ENCODE data around the gene TIMM8B.
"Not testable (repeated sequence)": the region's sequence is repeated elsewhere in the genome, so short reads cannot be mapped to it uniquely, and the experiment has no call there.

TIMM8B gene

GRCh38 chr11:112086422-112087191 lies at the start of gene TIMM8B, which contains the start of gene SDHD:
TIMM8B (minus strand) TSS chr11:112086756; CDS start chr11:112086723, 33 bp downstream.
SDHD (plus strand) TSS chr11:112086873; CDS start chr11:112086908, 35 bp downstream.
- peak; percentile 93 for DNase-seq (ENCODE audit: low spot score)
- FAIRE-seq, result peak; percentile 55

- DNase-seq (ENCODE audit: low spot score) (no peak), FAIRE-seq (no peak)
Observed at GRCh38 chr11:112134473-112134872, 47.9 kb upstream of the TIMM8B start.

- no peak for FAIRE-seq
- DNase-seq (ENCODE audit: low spot score), result no peak
Observed at GRCh38 chr11:112132737-112133136, 46.2 kb upstream of the TIMM8B start.

- FAIRE-seq (no peak), DNase-seq (ENCODE audit: low spot score) (no peak)
Observed at GRCh38 chr11:112129656-112130055, 43.1 kb upstream of the TIMM8B start.

GRCh38 chr11:112128483-112129121 lies 42.0 kb upstream of the TIMM8B start:
- FAIRE-seq (peak; percentile 87), DNase-seq (ENCODE audit: low spot score) (peak; percentile 71)

GRCh38 chr11:112127056-112127455 lies 40.5 kb upstream of the TIMM8B start:
- FAIRE-seq (no peak), DNase-seq (ENCODE audit: low spot score) (no peak)

- FAIRE-seq (no peak), DNase-seq (ENCODE audit: low spot score) (no peak)
Observed at GRCh38 chr11:112123129-112123528, 36.6 kb upstream of the TIMM8B start.

- FAIRE-seq (no peak), DNase-seq (ENCODE audit: low spot score) (no peak)
Observed at GRCh38 chr11:112121981-112122615, 35.5 kb upstream of the TIMM8B start.

- DNase-seq (ENCODE audit: low spot score) (no peak), FAIRE-seq (no peak)
Observed at GRCh38 chr11:112118176-112118575, 31.6 kb upstream of the TIMM8B start.

GRCh38 chr11:112115386-112115785 lies 28.8 kb upstream of the TIMM8B start:
- no peak for FAIRE-seq
- DNase-seq (ENCODE audit: low spot score), result no peak

- DNase-seq (ENCODE audit: low spot score) (no peak), FAIRE-seq (no peak)
Observed at GRCh38 chr11:112114460-112114859, 27.9 kb upstream of the TIMM8B start.

GRCh38 chr11:112113539-112114457 lies 27.2 kb upstream of the TIMM8B start:
- DNase-seq (ENCODE audit: low spot score), result peak; percentile 60
- peak; percentile 45 for FAIRE-seq

GRCh38 chr11:112106070-112106469 lies 19.5 kb upstream of the TIMM8B start:
- DNase-seq (ENCODE audit: low spot score), result peak; percentile 62
- peak; percentile 81 for FAIRE-seq

GRCh38 chr11:112103446-112103845 lies 16.9 kb upstream of the TIMM8B start:
- no peak for DNase-seq (ENCODE audit: low spot score)
- FAIRE-seq, result no peak

- no peak for FAIRE-seq
Observed at GRCh38 chr11:112100462-112100861, 13.9 kb upstream of the TIMM8B start.

GRCh38 chr11:112097734-112098528 lies 11.4 kb upstream of the TIMM8B start:
- DNase-seq (ENCODE audit: low spot score), result no peak
- FAIRE-seq, result no peak

More at GRCh38 chr11:112100462-112100861, 13.9 kb upstream of the TIMM8B start:
- DNase-seq (ENCODE audit: low spot score), result no peak

GRCh38 chr11:112096194-112096593 lies 9.6 kb upstream of the TIMM8B start:
- FAIRE-seq (no peak), DNase-seq (ENCODE audit: low spot score) (no peak)

GRCh38 chr11:112095302-112095701 lies 8.7 kb upstream of the TIMM8B start:
- not testable (repeated sequence) for FAIRE-seq; DNase-seq (ENCODE audit: low spot score)

- no peak for FAIRE-seq
- no peak for DNase-seq (ENCODE audit: low spot score)
Observed at GRCh38 chr11:112087212-112087611, 656 bp upstream of the TIMM8B start.

GRCh38 chr11:112085822-112086421 lies 634 bp downstream of the TIMM8B start:
- DNase-seq (ENCODE audit: low spot score) (no peak), FAIRE-seq (no peak)
